ENCODE measurements around the gene ENDOG.
A peak's percentile ranks its signal among the peaks of the same experiment; 100 is the strongest.
"Not testable (repeated sequence)": the region's sequence is repeated elsewhere in the genome, so short reads cannot be mapped to it uniquely, and the experiment has no call there.

The ENDOG gene

GRCh38 chr9:128818099-128818838 lies at the start of gene ENDOG:
ENDOG (plus strand) TSS chr9:128818500; CDS start chr9:128818685, 185 bp downstream.
- peak; percentile 96 for DNase-seq

- DNase-seq = no peak
These were observed 49.7 kb upstream of the ENDOG start for GRCh38 chr9:128768606-128769005.

DNA sequence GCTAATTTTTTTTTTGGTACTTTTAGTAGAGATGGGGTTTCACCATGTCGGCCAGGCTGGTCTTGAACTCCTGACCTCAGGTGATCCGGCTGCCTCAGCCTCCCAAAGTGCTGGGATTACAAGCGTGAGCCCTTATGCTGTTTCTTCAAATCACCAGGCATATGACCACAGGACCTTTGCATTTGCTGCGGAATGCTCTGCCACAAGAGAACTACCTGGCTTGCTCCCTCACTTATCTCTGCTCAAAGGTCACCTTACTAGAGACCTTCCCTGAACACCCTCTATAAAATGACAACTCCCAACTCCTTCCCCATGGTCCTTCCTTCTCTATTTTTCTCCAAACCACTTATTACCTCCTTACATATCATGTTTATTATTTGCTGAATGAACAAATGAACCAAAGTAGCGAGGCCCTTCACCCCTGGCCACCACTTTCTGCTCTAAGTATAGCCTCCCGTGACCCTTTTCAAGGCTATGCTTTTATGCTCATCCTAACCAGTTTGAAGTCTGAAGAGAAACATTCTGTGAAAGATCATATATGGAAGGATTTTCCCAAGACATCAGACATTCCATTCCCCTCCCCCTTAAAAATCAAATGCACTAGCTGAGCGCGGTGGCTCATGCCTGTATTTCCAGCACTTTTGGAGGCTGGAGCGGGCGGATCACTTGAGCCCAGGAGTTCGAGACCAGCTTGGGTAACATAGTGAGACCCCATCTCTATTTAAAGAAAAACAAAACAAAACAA lies 47.8 kb upstream of the ENDOG start:
- no peak for DNase-seq

DNA sequence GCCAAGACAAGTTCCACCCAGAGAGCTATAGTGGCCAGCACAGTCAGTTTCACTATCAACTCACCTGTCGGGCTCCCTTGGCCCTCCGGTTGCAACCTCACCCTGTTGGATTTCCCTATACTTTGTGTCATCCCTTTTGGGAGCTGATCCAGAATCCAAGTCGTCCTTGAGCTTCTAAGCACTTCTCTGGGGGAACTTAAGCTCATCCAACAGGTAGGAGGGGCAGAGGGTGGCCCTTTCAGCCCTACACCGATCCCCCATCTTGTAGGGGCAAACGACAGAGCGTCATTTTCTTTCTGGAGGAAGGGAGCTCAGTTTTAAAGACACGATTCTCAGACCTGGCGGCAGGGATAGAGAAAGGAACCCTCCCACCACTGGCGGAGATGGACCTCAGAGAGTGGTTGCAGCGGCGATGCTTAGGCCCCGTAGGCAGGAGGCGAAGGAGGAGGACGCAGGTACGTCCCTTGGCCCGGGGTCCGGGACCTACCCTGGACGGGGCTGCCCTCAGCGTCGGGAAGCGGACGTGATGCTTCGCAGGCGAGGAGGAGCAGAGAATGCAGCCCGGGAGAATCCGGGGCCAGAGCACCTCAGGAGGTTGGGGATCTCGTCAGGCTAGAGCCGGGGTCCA lies 47.1 kb upstream of the ENDOG start:
- peak; percentile 5 for DNase-seq

GRCh38 chr9:128771745-128772519 lies 46.4 kb upstream of the ENDOG start, which contains the start of gene ZER1:
ZER1 (minus strand) TSS chr9:128771927; CDS start chr9:128755565, 16,362 bp downstream.
- peak; percentile 90 for DNase-seq

DNA sequence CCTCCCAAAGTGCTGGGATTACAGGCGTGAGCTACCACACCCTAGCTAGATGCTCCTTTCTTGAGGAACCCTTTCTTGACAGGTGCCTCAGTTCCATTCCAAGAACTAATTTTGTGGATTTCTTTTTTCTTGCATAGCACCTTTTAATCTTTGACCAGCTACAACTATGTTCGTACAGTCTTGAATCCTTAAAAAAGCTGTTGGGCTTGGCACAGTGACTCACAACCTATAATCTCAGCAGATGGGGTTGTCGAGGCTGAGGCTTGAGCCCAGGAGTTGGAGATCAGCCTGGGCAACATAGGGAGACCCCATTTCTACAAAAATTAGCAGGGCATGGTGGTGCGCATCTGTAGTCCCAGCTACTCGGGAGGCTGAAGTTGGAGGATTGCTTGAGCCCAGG lies 45.3 kb upstream of the ENDOG start:
- no peak for DNase-seq

DNA sequence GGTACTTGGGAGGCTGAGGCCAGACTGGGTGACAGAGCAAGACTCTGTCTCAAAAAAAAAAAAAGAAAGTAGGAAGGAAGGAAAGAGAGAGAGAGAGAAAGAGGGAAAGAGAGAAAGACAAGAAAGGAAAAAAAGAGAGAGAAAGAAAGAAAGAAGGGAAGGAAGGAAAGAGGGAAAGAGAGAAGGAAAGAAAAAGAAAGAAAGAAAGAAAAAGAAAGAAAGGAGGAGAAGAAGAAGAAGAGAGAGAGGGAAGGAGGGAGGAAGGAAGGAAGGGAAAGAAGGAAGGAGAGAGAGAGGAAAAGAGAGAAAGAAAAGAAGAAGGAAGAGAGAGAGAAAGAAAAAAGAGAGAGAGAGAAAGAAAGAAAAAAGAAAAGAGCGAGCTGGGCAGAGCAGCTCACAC lies 43.5 kb upstream of the ENDOG start:
- no peak for DNase-seq

DNA sequence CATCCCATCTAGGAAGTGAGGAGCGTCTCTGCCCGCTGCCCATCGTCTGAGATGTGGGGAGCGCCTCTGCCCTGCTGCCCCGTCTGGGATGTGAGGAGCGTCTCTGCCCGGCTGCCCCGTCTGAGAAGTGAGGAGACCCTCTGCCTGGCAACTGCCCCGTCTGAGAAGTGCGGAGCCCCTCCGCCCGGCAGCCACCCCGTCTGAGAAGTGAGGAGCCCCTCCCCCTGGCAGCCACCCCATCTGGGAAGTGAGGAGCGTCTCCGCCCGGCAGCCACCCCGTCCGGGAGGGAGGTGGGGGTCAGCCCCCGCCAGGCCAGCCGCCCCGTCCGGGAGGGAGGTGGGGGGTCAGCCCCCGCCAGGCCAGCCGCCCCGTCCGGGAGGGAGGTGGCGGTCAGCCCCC lies 38.2 kb upstream of the ENDOG start:
- not testable (repeated sequence) for DNase-seq

- DNase-seq = no peak
These were observed 36.9 kb upstream of the ENDOG start for GRCh38 chr9:128781187-128782070.

GRCh38 chr9:128782669-128783068 lies 35.6 kb upstream of the ENDOG start:
- no peak for DNase-seq

GRCh38 chr9:128785427-128785826 lies 32.9 kb upstream of the ENDOG start:
- DNase-seq = no peak

DNA sequence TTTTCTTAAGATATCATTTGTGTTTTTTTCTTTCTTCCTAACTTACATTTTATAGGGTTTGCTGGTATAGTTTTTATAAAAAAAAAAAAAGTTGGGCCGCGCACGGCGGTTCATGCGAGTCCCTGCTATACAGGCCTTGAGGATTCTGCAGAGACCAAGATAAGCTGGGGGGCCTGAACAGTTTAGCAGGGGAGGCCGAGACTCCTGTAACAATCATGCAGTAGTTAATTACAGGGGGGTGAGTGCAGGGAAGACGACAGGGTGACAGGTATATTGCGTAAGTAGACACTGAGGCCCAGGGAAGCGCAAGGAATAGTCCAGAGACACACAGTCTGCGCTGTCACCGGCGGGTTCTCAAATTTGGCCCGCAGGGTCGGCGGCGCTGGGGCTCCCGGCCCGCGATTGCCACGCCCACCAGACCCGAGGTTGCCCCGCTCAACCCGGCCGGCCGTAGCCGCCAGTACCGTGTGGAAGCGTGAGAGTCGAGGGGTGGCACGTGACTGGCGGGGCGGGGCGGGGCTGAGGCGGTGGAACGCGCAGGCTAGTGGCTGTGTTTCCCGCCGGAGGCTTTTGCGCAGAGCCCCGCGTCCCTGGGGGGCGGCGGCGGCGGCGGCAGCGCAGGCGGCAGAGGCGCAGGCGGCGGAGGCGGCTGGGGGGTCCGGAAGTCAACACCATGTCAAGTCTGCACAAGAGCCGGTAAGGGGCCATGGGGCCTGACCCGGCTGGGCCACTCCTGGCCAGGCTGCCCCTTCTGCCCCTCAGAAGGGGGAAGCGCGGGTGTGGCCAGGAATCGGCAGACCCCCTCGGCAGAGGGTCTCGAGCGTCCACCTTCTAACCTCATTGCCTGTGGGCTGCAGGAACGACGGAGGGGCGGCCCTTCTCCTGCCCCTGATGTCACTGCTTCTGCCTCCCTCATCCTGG lies 31.4 kb upstream of the ENDOG start, which contains the start of gene TBC1D13:
TSS of gene TBC1D13 (plus strand) at position 573 of the 921 bp plus-strand sequence. CDS start at position 674, 101 bp downstream.
- DNase-seq = peak; percentile 86

DNA sequence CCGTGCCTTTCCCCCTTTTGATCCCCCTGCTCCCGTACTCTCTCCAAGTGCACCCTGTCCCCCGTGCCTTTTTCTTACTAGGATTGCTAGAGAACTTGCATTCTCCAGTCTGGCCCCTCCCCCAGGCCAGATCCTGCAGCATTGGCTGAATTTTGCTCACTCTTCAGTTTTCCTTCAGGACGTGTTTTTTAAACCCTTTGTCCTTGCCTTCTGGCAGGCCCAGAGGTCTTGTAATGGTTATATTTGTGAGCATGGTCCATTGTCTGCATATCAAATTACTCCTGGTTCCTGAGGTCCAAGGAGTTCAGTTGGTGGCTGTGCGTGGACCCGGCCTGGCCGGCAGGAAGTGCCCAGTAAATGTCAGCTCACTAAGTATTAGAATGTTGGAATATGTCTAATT lies 30.6 kb upstream of the ENDOG start:
- DNase-seq = peak; percentile 4

DNA sequence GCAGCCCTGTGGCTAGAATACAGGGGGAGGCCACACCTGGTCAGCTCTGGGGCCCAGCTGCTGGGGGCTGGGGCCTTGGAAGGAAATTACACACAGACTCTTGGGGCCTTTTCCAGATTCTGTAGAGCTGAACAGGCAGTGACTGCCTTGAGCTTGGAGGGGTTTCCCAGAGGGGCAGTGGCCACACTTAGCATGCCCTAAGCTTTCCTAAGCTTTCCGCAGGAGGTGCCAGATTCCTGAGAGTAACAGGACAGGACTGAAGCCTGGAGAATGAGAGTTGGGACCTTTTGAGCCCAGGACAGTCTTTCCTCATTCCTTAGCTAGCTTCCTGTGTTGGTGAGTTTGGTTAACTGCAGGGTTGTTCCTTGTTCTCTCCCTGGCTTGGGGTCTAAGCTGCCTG lies 29.9 kb upstream of the ENDOG start:
- DNase-seq = no peak

GRCh38 chr9:128790536-128790935 lies 27.8 kb upstream of the ENDOG start:
- DNase-seq = no peak

GRCh38 chr9:128792134-128792533 lies 26.2 kb upstream of the ENDOG start:
- DNase-seq = no peak

- no peak for DNase-seq
These were observed 25.2 kb upstream of the ENDOG start for GRCh38 chr9:128792978-128793686.

GRCh38 chr9:128794961-128795360 lies 23.3 kb upstream of the ENDOG start:
- not testable (repeated sequence) for DNase-seq

DNA sequence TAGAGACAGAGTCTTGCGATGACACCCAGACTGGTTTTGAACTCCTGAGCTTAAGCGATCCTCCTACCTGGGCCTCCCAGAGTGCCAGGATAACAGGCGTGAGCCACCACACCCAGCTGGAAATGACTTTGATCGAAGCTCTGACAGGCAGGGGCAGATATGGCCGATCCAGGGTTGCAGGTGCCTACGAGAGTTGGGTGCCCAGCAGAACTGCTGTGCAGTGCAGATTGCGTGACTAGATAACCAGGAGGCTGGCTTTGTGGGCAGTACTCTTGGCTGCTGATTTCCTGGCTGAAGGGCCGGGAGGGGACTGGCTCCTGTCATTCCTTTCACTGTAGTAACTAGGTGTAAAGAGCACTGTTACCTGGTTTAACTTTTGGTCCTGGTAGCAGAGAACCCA lies 19.4 kb upstream of the ENDOG start:
- no peak for DNase-seq

DNA sequence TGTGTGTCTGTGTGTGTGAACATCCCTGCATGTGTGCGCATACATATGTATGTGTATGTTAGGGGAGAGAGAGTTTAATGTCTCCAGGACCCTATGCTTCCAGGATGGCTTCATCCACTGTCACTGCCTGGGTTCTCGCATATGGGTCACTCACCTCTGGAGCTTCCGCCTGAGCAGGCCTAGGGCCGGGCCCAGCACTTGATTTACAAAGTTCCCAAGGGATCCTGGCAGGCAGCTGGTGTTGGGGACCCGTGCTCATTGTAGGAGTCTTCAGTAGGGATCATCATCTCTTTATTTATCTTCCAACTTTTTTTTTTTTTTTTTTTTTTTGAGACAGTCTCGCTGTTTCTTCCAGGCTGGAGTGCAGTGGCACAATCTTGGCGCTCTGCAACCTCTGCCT lies 18.2 kb upstream of the ENDOG start:
- DNase-seq = no peak

All from fibroblast of skin of right biceps (primary cell).